HG02970 (cell line): ENCODE results near the gene RHBDD1.

Experiments used
- ATAC-seq: cut with Tn5 transposase; IDR thresholded peaks from one replicate; pipeline ENCODE4 v1.9.1; 2021; ENCODE audit warnings: mild to moderate bottlenecking, moderate library complexity, moderate number of reproducible peaks; ENCODE audit not compliant: unreplicated experiment, low FRiP score

Gene RHBDD1

GRCh38 chr2:226973816-226974215 lies 138.0 kb downstream of the RHBDD1 start:
- ATAC-seq: no peak

- ATAC-seq: no peak
Observed at GRCh38 chr2:226977775-226978190, 141.9 kb downstream of the RHBDD1 start.

GRCh38 chr2:226978300-226978699 lies 142.4 kb downstream of the RHBDD1 start:
- ATAC-seq: no peak

- no peak for ATAC-seq
Observed at GRCh38 chr2:226979004-226979403, 143.2 kb downstream of the RHBDD1 start.

- no peak for ATAC-seq
Observed at GRCh38 chr2:226981791-226982326, 146.0 kb downstream of the RHBDD1 start.

GRCh38 chr2:226983895-226984749 lies 148.3 kb downstream of the RHBDD1 start:
- ATAC-seq: no peak

- peak; percentile 84 for ATAC-seq
Observed at GRCh38 chr2:226984750-226985582, 149.1 kb downstream of the RHBDD1 start.

- no peak for ATAC-seq
Observed at GRCh38 chr2:226985583-226985946, 149.7 kb downstream of the RHBDD1 start.

- ATAC-seq: no peak
Observed at GRCh38 chr2:226991663-226992062, 155.8 kb downstream of the RHBDD1 start.

GRCh38 chr2:226993171-226993570 lies 157.3 kb downstream of the RHBDD1 start:
- no peak for ATAC-seq

GRCh38 chr2:226994775-226995174 lies 158.9 kb downstream of the RHBDD1 start:
- no peak for ATAC-seq

GRCh38 chr2:226995625-226996041 lies 159.8 kb downstream of the RHBDD1 start:
- no peak for ATAC-seq

GRCh38 chr2:226999661-227000060 lies 163.8 kb downstream of the RHBDD1 start:
- no peak for ATAC-seq

GRCh38 chr2:227000123-227000522 lies 164.3 kb downstream of the RHBDD1 start:
- ATAC-seq: no peak

- no peak for ATAC-seq
Observed at GRCh38 chr2:227004482-227004881, 168.6 kb downstream of the RHBDD1 start.

- ATAC-seq: no peak
Observed at GRCh38 chr2:227006189-227006897, 170.5 kb downstream of the RHBDD1 start.

GRCh38 chr2:227007148-227007547 lies 171.3 kb downstream of the RHBDD1 start:
- ATAC-seq: no peak

GRCh38 chr2:227007940-227008339 lies 172.1 kb downstream of the RHBDD1 start:
- ATAC-seq: no peak

- no peak for ATAC-seq
Observed at GRCh38 chr2:227010433-227010832, 174.6 kb downstream of the RHBDD1 start.

GRCh38 chr2:227013330-227013729 lies 177.5 kb downstream of the RHBDD1 start:
- no peak for ATAC-seq

GRCh38 chr2:227013881-227014280 lies 178.0 kb downstream of the RHBDD1 start:
- no peak for ATAC-seq
